Panc1 (cell line): ENCODE measurements around the gene BUD31. TPM values are rescaled to one million over a fixed set of nuclear protein-coding genes. Genes with fewer than 3 reads are reported as not detected.

ENCODE experiments used
- ATAC-seq: fragments of 200-7000 bp; cut with Tn5 transposase; 2 replicates; pipeline ENCODE4 v1.9.1; 2020; ENCODE audit warnings: mild to moderate bottlenecking, moderate library complexity
- BruUV-seq: library from RNA; stranded (reverse); fragments of 400-500 nt; replicated peaks from 2 replicates; lab custom pipeline; 2021; lab: Mats Ljungman, UMichigan
- CTCF ChIA-PET: fragments of 300-600 bp; sonication (Branson Sonifier 250); formaldehyde crosslinking; loops from one replicate; lab custom pipeline; 2022; ENCODE audit warnings: antibody characterized with exemption; lab: Charles Lee
- POLR2A ChIA-PET: fragments of 300-600 bp; sonication (Branson Sonifier 250); formaldehyde crosslinking; loops from one replicate; lab custom pipeline; 2022; ENCODE audit warnings: antibody characterized with exemption; lab: Charles Lee
- DNase-seq: peaks from one replicate; pipeline ENCODE4 v3.0.0-alpha.2; 2010; ENCODE audit warnings: low read depth, low spot score
- H3K27ac ChIP-seq: 2 replicates; pipeline ENCODE4 v1.5.1; 2011; ENCODE audit warnings: mild to moderate bottlenecking, low read length, inconsistent platforms
- H3K27me3 ChIP-seq: fragments of 200-500 bp; sonication (Bioruptor generic); 2 replicates; pipeline ENCODE4 v1.6.0; 2014; ENCODE audit warnings: low read length, inconsistent platforms; ENCODE audit not compliant: control insufficient read depth, insufficient read depth
- H3K36me3 ChIP-seq: fragments of 200-500 bp; sonication (Bioruptor generic); 2 replicates; pipeline ENCODE4 v1.5.1; 2014; ENCODE audit warnings: inconsistent platforms, mild to moderate bottlenecking, low read length, moderate library complexity; ENCODE audit not compliant: control insufficient read depth, insufficient read depth
- H3K4me1 ChIP-seq: 2 replicates; pipeline ENCODE4 v1.5.1; 2011; ENCODE audit warnings: inconsistent platforms, mild to moderate bottlenecking, low read length, moderate library complexity; ENCODE audit not compliant: control insufficient read depth, insufficient read depth
- H3K4me3 ChIP-seq, 2 experiments: 2 replicates each; pipeline ENCODE4 v1.5.1; 2011 to 2012; ENCODE audit warnings: low read depth in 2 of 2, low read length in 2 of 2, mild to moderate bottlenecking in 2 of 2, inconsistent platforms in 1 of 2, moderate library complexity in 1 of 2
- H3K9me3 ChIP-seq: fragments of 200-500 bp; sonication (Bioruptor generic); 2 replicates; pipeline ENCODE4 v1.5.1; 2014; ENCODE audit warnings: low read depth, mild to moderate bottlenecking, inconsistent platforms, low read length, moderate library complexity; ENCODE audit not compliant: control insufficient read depth, insufficient read depth
- POLR2AphosphoS5 ChIP-seq: IDR thresholded peaks from 2 replicates; pipeline ENCODE4 v1.6.1; 2012; ENCODE audit warnings: mild to moderate bottlenecking, low read depth, low read length, moderate library complexity
- SIN3A ChIP-seq: IDR thresholded peaks from 2 replicates; pipeline ENCODE4 v1.6.1; 2012; ENCODE audit warnings: low read depth, mild to moderate bottlenecking, low read length, moderate library complexity, borderline replicate concordance; ENCODE audit not compliant: insufficient read depth
- TCF7L2 ChIP-seq: IDR thresholded peaks from 2 replicates; pipeline ENCODE4 v1.6.1; 2011; ENCODE audit warnings: mild to moderate bottlenecking, low read depth, low read length, inconsistent platforms
- in situ Hi-C: cut with HindIII; loops from 2 replicates; pipeline ENCODE4 v1.10.0; 2016; ENCODE audit warnings: low sequenced_read_pairs, low pct_unique_long_range_greater_than_20kb
- intact Hi-C: fragments of 100-400 bp; cut with micrococcal nuclease; formaldehyde crosslinking; loops from one replicate; pipeline ENCODE4 v1.10.0; 2022; ENCODE audit not compliant: unreplicated experiment
- total RNA-seq: library from RNA; stranded (reverse); gene quantifications from one replicate; pipeline ENCODE4 v1.2.1, GENCODE V29; 2021; ENCODE audit not compliant: unreplicated experiment
- TF ChIP-seq, protein P1 (sequence below): fragments of 450-650 bp; IDR thresholded peaks from 2 replicates; pipeline ENCODE4 v1.5.1; 2017; ENCODE audit warnings: mild to moderate bottlenecking
- TF ChIP-seq, protein P2 (sequence below), 2 experiments: IDR thresholded peaks; 2 replicates each; pipeline ENCODE4 v1.6.1; 2011 to 2012; ENCODE audit warnings: low read depth in 2 of 2, control low read depth in 1 of 2, low read length in 1 of 2, mild to moderate bottlenecking in 1 of 2, moderate library complexity in 1 of 2; ENCODE audit not compliant: insufficient read depth in 1 of 2

BUD31 gene
- total RNA-seq, 1 experiment from 2014 or later: 179 TPM

DNA sequence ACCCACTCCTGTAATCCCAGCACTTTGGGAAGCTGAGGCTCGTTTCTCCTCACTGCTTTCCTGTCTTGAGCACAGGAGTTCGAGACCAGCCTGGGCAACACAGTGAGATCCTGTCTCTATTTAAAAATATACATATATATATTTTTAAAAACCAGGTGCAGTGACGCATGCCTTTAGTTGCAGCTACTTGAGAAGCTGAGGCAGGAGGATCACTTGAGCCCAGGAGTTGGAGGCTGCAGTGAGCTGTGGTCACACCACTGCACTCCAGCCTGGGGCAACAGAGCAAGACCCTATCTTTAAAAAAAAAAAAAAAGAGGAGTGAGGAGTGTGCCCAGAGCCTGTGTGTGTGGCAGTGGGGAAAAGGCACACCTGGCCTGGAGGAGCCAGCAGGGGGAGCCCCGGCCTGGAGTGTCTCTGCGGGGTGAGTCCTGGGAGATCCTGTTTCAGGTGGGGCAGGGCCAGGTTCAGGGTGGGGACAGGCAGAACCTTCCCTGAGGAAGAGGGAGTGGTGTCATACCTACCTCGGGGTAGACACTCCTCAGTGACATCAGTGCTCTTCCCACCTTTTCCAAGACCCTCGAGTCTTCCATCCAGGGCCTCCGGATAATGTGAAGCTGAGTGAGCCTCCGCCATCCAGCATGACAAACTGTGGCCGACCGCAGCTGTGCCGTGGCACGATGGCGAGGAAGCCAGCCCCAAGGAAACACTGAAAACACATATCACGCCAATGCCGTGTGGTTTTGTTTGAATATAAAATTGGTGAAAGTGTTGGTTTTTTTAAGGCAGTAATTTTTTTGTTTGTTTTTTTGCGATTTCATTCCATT lies 43.2 kb upstream of the BUD31 start:
- in situ Hi-C loops (no loop called here), intact Hi-C loops (no loop called here)
- Histone ChIP-seq H3K27me3 (no peaks in the 10 kb centered on the region), H3K27ac (no peak overlapping the region), H3K36me3 (peaks cover 9% of the 10 kb centered on the region; the same call in 1 of the 2 replicates), H3K4me3 (no peak overlapping the region), H3K9me3 (no peaks in the 10 kb centered on the region), H3K4me1 (0 out of 2 replicates have a peak, but pooled peaks cover 6% of the 10 kb centered on the region)
- no TSS peak for BruUV-seq
- POLR2A ChIA-PET: interaction anchor here (0.6 kb wide), 1 partner anchor 51 kb away, joined by 4 read pairs; no protein-coding TSS in a partner anchor
- TF ChIP-seq SIN3A (no peak), POLR2AphosphoS5 (no peak), TCF7L2 (no peak)
- TF ChIP-seq, protein P1, sequence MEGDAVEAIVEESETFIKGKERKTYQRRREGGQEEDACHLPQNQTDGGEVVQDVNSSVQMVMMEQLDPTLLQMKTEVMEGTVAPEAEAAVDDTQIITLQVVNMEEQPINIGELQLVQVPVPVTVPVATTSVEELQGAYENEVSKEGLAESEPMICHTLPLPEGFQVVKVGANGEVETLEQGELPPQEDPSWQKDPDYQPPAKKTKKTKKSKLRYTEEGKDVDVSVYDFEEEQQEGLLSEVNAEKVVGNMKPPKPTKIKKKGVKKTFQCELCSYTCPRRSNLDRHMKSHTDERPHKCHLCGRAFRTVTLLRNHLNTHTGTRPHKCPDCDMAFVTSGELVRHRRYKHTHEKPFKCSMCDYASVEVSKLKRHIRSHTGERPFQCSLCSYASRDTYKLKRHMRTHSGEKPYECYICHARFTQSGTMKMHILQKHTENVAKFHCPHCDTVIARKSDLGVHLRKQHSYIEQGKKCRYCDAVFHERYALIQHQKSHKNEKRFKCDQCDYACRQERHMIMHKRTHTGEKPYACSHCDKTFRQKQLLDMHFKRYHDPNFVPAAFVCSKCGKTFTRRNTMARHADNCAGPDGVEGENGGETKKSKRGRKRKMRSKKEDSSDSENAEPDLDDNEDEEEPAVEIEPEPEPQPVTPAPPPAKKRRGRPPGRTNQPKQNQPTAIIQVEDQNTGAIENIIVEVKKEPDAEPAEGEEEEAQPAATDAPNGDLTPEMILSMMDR: no peak; the same call in 1 of the 2 replicates
- TF ChIP-seq, protein P2, sequence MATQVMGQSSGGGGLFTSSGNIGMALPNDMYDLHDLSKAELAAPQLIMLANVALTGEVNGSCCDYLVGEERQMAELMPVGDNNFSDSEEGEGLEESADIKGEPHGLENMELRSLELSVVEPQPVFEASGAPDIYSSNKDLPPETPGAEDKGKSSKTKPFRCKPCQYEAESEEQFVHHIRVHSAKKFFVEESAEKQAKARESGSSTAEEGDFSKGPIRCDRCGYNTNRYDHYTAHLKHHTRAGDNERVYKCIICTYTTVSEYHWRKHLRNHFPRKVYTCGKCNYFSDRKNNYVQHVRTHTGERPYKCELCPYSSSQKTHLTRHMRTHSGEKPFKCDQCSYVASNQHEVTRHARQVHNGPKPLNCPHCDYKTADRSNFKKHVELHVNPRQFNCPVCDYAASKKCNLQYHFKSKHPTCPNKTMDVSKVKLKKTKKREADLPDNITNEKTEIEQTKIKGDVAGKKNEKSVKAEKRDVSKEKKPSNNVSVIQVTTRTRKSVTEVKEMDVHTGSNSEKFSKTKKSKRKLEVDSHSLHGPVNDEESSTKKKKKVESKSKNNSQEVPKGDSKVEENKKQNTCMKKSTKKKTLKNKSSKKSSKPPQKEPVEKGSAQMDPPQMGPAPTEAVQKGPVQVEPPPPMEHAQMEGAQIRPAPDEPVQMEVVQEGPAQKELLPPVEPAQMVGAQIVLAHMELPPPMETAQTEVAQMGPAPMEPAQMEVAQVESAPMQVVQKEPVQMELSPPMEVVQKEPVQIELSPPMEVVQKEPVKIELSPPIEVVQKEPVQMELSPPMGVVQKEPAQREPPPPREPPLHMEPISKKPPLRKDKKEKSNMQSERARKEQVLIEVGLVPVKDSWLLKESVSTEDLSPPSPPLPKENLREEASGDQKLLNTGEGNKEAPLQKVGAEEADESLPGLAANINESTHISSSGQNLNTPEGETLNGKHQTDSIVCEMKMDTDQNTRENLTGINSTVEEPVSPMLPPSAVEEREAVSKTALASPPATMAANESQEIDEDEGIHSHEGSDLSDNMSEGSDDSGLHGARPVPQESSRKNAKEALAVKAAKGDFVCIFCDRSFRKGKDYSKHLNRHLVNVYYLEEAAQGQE (IDR thresholded peaks at IDR 0.05; ENCODE audit: insufficient read depth in 1 of 2, low read depth in 2 of 2, low read length in 1 of 2): no peak
- ATAC-seq: peak; percentile 76
- DNase-seq: no peak
- CTCF ChIA-PET: interaction anchor here (0.6 to 1.1 kb wide), 3 partner anchors 8 to 169 kb away, joined by 4 to 6 read pairs (median 4); no protein-coding TSS in a partner anchor

DNA sequence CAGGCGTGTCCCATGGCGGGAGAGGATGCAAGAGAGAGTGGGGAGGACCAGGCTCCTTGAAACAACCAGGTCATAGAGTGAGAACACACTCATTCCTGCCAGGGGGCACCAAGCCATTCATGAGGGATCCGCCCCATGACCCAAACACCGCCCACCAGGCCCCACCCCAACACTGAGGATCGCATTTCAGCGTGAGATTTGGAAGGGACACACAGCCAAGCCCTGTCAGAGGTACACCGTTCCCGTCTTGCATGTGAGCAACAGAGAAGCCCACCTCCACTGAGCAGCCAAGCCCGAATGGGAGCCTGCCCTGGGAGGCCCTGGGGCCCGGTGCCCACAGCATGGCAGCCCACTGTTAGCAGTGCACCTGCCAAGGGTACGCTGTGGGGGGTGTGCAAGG lies 42.1 kb upstream of the BUD31 start:
- DNase-seq (no peak), ATAC-seq (no peak)
- in situ Hi-C loops (no loop called here), intact Hi-C loops (no loop called here)
- no peak overlapping the region for H3K27ac ChIP-seq
- CTCF ChIA-PET: interaction anchor here (0.5 kb wide), 1 partner anchor 144 kb away, joined by 5 read pairs; no protein-coding TSS in a partner anchor
- H3K36me3 ChIP-seq: peaks cover 6% of the 10 kb centered on the region; the same call in 1 of the 2 replicates
- TF ChIP-seq SIN3A (no peak), POLR2AphosphoS5 (no peak), TCF7L2 (no peak)
- TF ChIP-seq, protein P1: no peak
- TF ChIP-seq, protein P2 (IDR thresholded peaks at IDR 0.05; ENCODE audit: insufficient read depth in 1 of 2, low read depth in 2 of 2, low read length in 1 of 2): no peak
- BruUV-seq: no TSS peak
- H3K4me1 ChIP-seq: 0 out of 2 replicates have a peak, but pooled peaks cover 6% of the 10 kb centered on the region
- no peaks in the 10 kb centered on the region for H3K9me3 ChIP-seq
- no peaks in the 10 kb centered on the region for H3K27me3 ChIP-seq
- POLR2A ChIA-PET: no interaction called here
- no peak overlapping the region for H3K4me3 ChIP-seq
